Uterus (tissue), 2 donors: ENCODE data around the gene PLEKHO1.

Experiments
- CTCF ChIP-seq, 4 experiments: fragments of 200-600 bp in 2 of 4; fragments of 450-650 bp in 2 of 4; sonication (generic) in 2 of 4; IDR thresholded peaks; one replicate each; pipeline ENCODE4 v1.5.1; 2016 to 2019; ENCODE audit warnings: antibody characterized with exemption in 4 of 4, mild to moderate bottlenecking in 2 of 4, moderate library complexity in 1 of 4
- POLR2A ChIP-seq, 2 donors: fragments of 450-650 bp; IDR thresholded peaks; one replicate each; pipeline ENCODE4 v1.6.1; 2016; ENCODE audit warnings: antibody characterized with exemption in 2 of 2, mild to moderate bottlenecking in 1 of 2, moderate library complexity in 1 of 2

GRCh38 chr1:150102986-150103385 lies 46.7 kb upstream of the PLEKHO1 start:
- TF ChIP-seq CTCF (IDR thresholded peaks at IDR 0.05): no peak
- TF ChIP-seq POLR2A (IDR thresholded peaks at IDR 0.05): no peak
